IMR-90 (cell line): ENCODE measurements around the gene BTBD9. TPM values are rescaled to one million over a fixed set of nuclear protein-coding genes. Genes with fewer than 3 reads are reported as not detected.

Experiments used
- ATAC-seq: fragments of 200-7000 bp; cut with Tn5 transposase; 2 replicates; pipeline ENCODE4 v1.9.1; 2020; ENCODE audit warnings: low read depth, mild to moderate bottlenecking, moderate library complexity
- BruUV-seq: library from RNA; stranded (reverse); fragments of 400-500 nt; replicated peaks from 2 replicates; lab custom pipeline; 2021; lab: Mats Ljungman, UMichigan
- CTCF ChIA-PET: fragments of 300-600 bp; formaldehyde crosslinking; extraction: SDS; loops from one replicate; lab custom pipeline; 2021; ENCODE audit warnings: antibody characterized with exemption; lab: Yijun Ruan, JAX
- POLR2A ChIA-PET: fragments of 300-600 bp; sonication (Branson Sonifier 250); formaldehyde crosslinking; loops from one replicate; lab custom pipeline; 2022; ENCODE audit warnings: antibody characterized with exemption; ENCODE audit not compliant: unreplicated experiment; lab: Charles Lee
- DNase-seq: peaks from one replicate; pipeline ENCODE4 v3.0.0; 2013
- H2AFZ ChIP-seq: replicated peaks from 2 replicates; pipeline ENCODE3; 2013; ENCODE audit warnings: low read length, mild to moderate bottlenecking; ENCODE audit not compliant: poor library complexity
- H2AK5ac ChIP-seq: 2 replicates; pipeline ENCODE4 v1.6.1; 2013; ENCODE audit warnings: low read depth, low read length, inconsistent platforms
- H2AK9ac ChIP-seq: replicated peaks from 2 replicates; pipeline ENCODE3; 2013; ENCODE audit warnings: mild to moderate bottlenecking, low read depth, low read length, moderate library complexity; ENCODE audit not compliant: poor library complexity
- H2BK120ac ChIP-seq: 2 replicates; pipeline ENCODE4 v1.6.1; 2013; ENCODE audit warnings: low read depth, low read length, inconsistent platforms
- H2BK15ac ChIP-seq: 3 replicates; pipeline ENCODE4 v1.6.1; 2013; ENCODE audit warnings: low read depth, low read length, inconsistent platforms
- H2BK20ac ChIP-seq: 2 replicates; pipeline ENCODE4 v1.6.1; 2013; ENCODE audit warnings: low read depth, mild to moderate bottlenecking, inconsistent platforms, low read length, moderate library complexity
- H2BK5ac ChIP-seq: 2 replicates; pipeline ENCODE4 v1.6.1; 2013; ENCODE audit warnings: mild to moderate bottlenecking, low read depth, low read length, inconsistent platforms; ENCODE audit not compliant: poor library complexity, severe bottlenecking
- H3K14ac ChIP-seq: replicated peaks from 2 replicates; pipeline ENCODE4 v1.6.1; 2013; ENCODE audit warnings: low read depth, low read length, inconsistent platforms
- H3K18ac ChIP-seq: 2 replicates; pipeline ENCODE4 v1.6.1; 2013; ENCODE audit warnings: low read depth, low read length, control low read depth
- H3K23ac ChIP-seq: 2 replicates; pipeline ENCODE4 v1.6.1; 2013; ENCODE audit warnings: low read depth, low read length, inconsistent platforms
- H3K27ac ChIP-seq: 2 replicates; pipeline ENCODE4 v1.5.1; 2013; ENCODE audit warnings: mild to moderate bottlenecking, control low read depth, low read length; ENCODE audit not compliant: insufficient read depth
- H3K27me3 ChIP-seq: 2 replicates; pipeline ENCODE4 v1.6.1; 2013; ENCODE audit warnings: low read length; ENCODE audit not compliant: control insufficient read depth, insufficient read depth
- H3K36me3 ChIP-seq: 2 replicates; pipeline ENCODE4 v1.6.1; 2013; ENCODE audit warnings: low read length, mixed read lengths; ENCODE audit not compliant: control insufficient read depth, insufficient read depth
- H3K4ac ChIP-seq: 2 replicates; pipeline ENCODE4 v1.6.1; 2013; ENCODE audit warnings: low read depth, low read length, inconsistent platforms
- H3K4me1 ChIP-seq: 2 replicates; pipeline ENCODE4 v1.6.1; 2013; ENCODE audit warnings: low read length, mixed read lengths; ENCODE audit not compliant: control insufficient read depth, insufficient read depth
- H3K4me2 ChIP-seq: 2 replicates; pipeline ENCODE4 v1.6.1; 2013; ENCODE audit warnings: low read depth, mild to moderate bottlenecking, control low read depth, low read length, moderate library complexity
- H3K4me3 ChIP-seq: 2 replicates; pipeline ENCODE4 v1.5.1; 2013; ENCODE audit warnings: low read depth, mild to moderate bottlenecking, control low read depth, low read length, moderate library complexity; ENCODE audit not compliant: insufficient read depth
- H3K56ac ChIP-seq: 2 replicates; pipeline ENCODE4 v1.6.1; 2013; ENCODE audit warnings: low read length, inconsistent platforms; ENCODE audit not compliant: insufficient read depth; ENCODE audit errors: extremely low read depth
- H3K79me1 ChIP-seq, 2 experiments: 2 replicates each; pipeline ENCODE4 v1.6.1; 2013; ENCODE audit warnings: low read length in 2 of 2, inconsistent platforms in 1 of 2, low read depth in 1 of 2
- H3K9ac ChIP-seq: 2 replicates; pipeline ENCODE4 v1.6.1; 2013; ENCODE audit warnings: low read depth, low read length, control low read depth
- H3K9me1 ChIP-seq: 2 replicates; pipeline ENCODE4 v1.6.1; 2013; ENCODE audit warnings: low read length, inconsistent platforms; ENCODE audit not compliant: insufficient read depth
- H3K9me3 ChIP-seq: 2 replicates; pipeline ENCODE4 v1.6.1; 2013; ENCODE audit warnings: low read length; ENCODE audit not compliant: control insufficient read depth, insufficient read depth
- H4K20me1 ChIP-seq: 2 replicates; pipeline ENCODE4 v1.6.1; 2013; ENCODE audit warnings: low read length, inconsistent platforms; ENCODE audit not compliant: insufficient read depth
- H4K5ac ChIP-seq: 2 replicates; pipeline ENCODE4 v1.6.1; 2013; ENCODE audit warnings: mild to moderate bottlenecking, low read depth, low read length, control low read depth
- H4K8ac ChIP-seq, 2 experiments: 2 replicates each; pipeline ENCODE4 v1.6.1; 2013; ENCODE audit warnings: low read depth in 2 of 2, low read length in 2 of 2, control low read depth in 1 of 2, inconsistent platforms in 1 of 2
- H4K91ac ChIP-seq: 2 replicates; pipeline ENCODE4 v1.6.1; 2013; ENCODE audit warnings: low read depth, low read length, inconsistent platforms; ENCODE audit not compliant: insufficient read depth
- BHLHE40 ChIP-seq: fragments of 150-350 bp; IDR thresholded peaks from 2 replicates; pipeline ENCODE4 v1.6.1; 2016; ENCODE audit warnings: mild to moderate bottlenecking, low read depth, low read length
- CEBPB ChIP-seq: IDR thresholded peaks from 2 replicates; pipeline ENCODE4 v1.6.1; 2012; ENCODE audit warnings: low read depth, low read length, improper control_type of control experiment
- CHD1 ChIP-seq: IDR thresholded peaks from 2 replicates; pipeline ENCODE4 v1.6.1; 2012; ENCODE audit warnings: low read depth, low read length, improper control_type of control experiment
- FOS ChIP-seq: fragments of 150-350 bp; IDR thresholded peaks from 2 replicates; pipeline ENCODE4 v1.6.1; 2016; ENCODE audit warnings: low read depth, low read length
- MAFK ChIP-seq: IDR thresholded peaks from 2 replicates; pipeline ENCODE4 v1.6.1; 2012; ENCODE audit warnings: low read depth, low read length, improper control_type of control experiment
- MXI1 ChIP-seq: IDR thresholded peaks from 2 replicates; pipeline ENCODE4 v1.6.1; 2012; ENCODE audit warnings: low read depth, mild to moderate bottlenecking, low read length, moderate library complexity, borderline replicate concordance
- NFE2L2 ChIP-seq: fragments of 150-350 bp; IDR thresholded peaks from 2 replicates; pipeline ENCODE4 v1.6.1; 2016; ENCODE audit warnings: low read depth, mild to moderate bottlenecking, low read length
- POLR2A ChIP-seq: IDR thresholded peaks from 2 replicates; pipeline ENCODE4 v1.6.1; 2012; ENCODE audit warnings: mild to moderate bottlenecking, low read depth, low read length
- RAD21 ChIP-seq: IDR thresholded peaks from 2 replicates; pipeline ENCODE4 v1.6.1; 2012; ENCODE audit warnings: low read length, improper control_type of control experiment
- RCOR1 ChIP-seq: IDR thresholded peaks from 2 replicates; pipeline ENCODE4 v1.6.1; 2012; ENCODE audit warnings: mild to moderate bottlenecking, low read length, improper control_type of control experiment; ENCODE audit not compliant: insufficient replicate concordance
- RFX5 ChIP-seq: IDR thresholded peaks from 2 replicates; pipeline ENCODE4 v1.8.0; 2012; ENCODE audit warnings: low read depth, mild to moderate bottlenecking, low read length, moderate library complexity
- SMC3 ChIP-seq: fragments of 150-350 bp; IDR thresholded peaks from 2 replicates; pipeline ENCODE4 v1.6.1; 2016; ENCODE audit warnings: low read depth, mild to moderate bottlenecking, antibody characterized with exemption, low read length, moderate library complexity
- WGBS, 2 experiments: methylation state at CpG; one replicate each; pipeline versions ENCODE4 v1.1.5 to v1.1.7; 2013; ENCODE audit warnings: missing lambda C conversion rate in 2 of 2; ENCODE audit not compliant: insufficient read length in 1 of 2; ENCODE audit errors: extremely low coverage in 2 of 2; 5-methylcytosine and 5-hydroxymethylcytosine counted together
- dilution Hi-C: fragments of 300-500 bp; cut with HindIII; formaldehyde crosslinking; loops from one replicate; pipeline ENCODE4 v1.14.3; 2018; ENCODE audit warnings: low sequenced_read_pairs; ENCODE audit not compliant: unreplicated experiment
- in situ Hi-C: fragments of 300-500 bp; cut with MboI; formaldehyde crosslinking; loops from 3 replicates; pipeline ENCODE4 v1.14.3; 2019; ENCODE audit warnings: low sequenced_read_pairs, inconsistent platforms, mixed read lengths
- intact Hi-C: fragments of 100-400 bp; cut with micrococcal nuclease; formaldehyde crosslinking; loops from 2 replicates; pipeline ENCODE4 v1.10.0; 2022
- polyA plus RNA-seq, 3 experiments: library from polyadenylated mRNA; depleted of rRNA; stranded (reverse); fragments of >200 nt; gene quantifications; 2 replicates each; pipeline ENCODE4 v1.2.3, GENCODE V29; 2012; ENCODE audit warnings: low replicate concordance in 1 of 3
- total RNA-seq: library from RNA; depleted of rRNA; stranded (reverse); fragments of >200 nt; gene quantifications from 2 replicates; pipeline ENCODE4 v1.2.3, GENCODE V29; 2012
- TF ChIP-seq, protein P1 (sequence below): fragments of 150-350 bp; IDR thresholded peaks from 2 replicates; pipeline ENCODE4 v1.6.1; 2016; ENCODE audit warnings: low read depth, mild to moderate bottlenecking, low read length, moderate library complexity, borderline replicate concordance
- TF ChIP-seq, protein P2 (sequence below): fragments of 150-350 bp; IDR thresholded peaks from 2 replicates; pipeline ENCODE4 v1.6.1; 2017; ENCODE audit warnings: mild to moderate bottlenecking, antibody characterized with exemption, low read length, low read depth
- TF ChIP-seq, protein P3 (sequence below): conservative IDR thresholded peaks from 2 replicates; pipeline ENCODE4 v1.5.1; 2012; ENCODE audit warnings: mild to moderate bottlenecking, low read depth, low read length, improper control_type of control experiment

Gene BTBD9
- total and polyA plus RNA-seq, 2 of the 4 experiments (the other 2 are of a cell fraction), result 4.1 to 22.0 TPM

- in situ Hi-C loops (no loop called here), dilution Hi-C loops (no loop called here), intact Hi-C loops (no loop called here)
- peaks cover 0 to 4% of the 10 kb centered on the region in 2 experiments; a peak in 1 of 4 replicates for H3K79me1 ChIP-seq
- H3K27ac ChIP-seq, result no peak overlapping the region
- no peak overlapping the region for H2BK15ac ChIP-seq
- H3K18ac ChIP-seq, result no peak overlapping the region
- ChIA-PET POLR2A (no interaction called here), CTCF (no interaction called here)
- no peak overlapping the region for H2AK9ac ChIP-seq
- no peak overlapping the region for H3K23ac ChIP-seq
- BruUV-seq, result no TSS peak
- H3K9me3 ChIP-seq, result no peaks in the 10 kb centered on the region
- H3K36me3 ChIP-seq, result no peaks in the 10 kb centered on the region
- no peak overlapping the region for H3K4me3 ChIP-seq
- no peak overlapping the region for H4K8ac ChIP-seq
- H3K27me3 ChIP-seq, result no peaks in the 10 kb centered on the region
- H3K9ac ChIP-seq, result no peak overlapping the region
- 80 to 100% methylated on average over 1 to 2 of the region's 5 CpGs for WGBS, 2 experiments
- H3K14ac ChIP-seq, result no peak overlapping the region
- H4K5ac ChIP-seq, result no peak overlapping the region
- no peak overlapping the region for H2BK20ac ChIP-seq
- no peak overlapping the region for H3K4ac ChIP-seq
- H3K4me2 ChIP-seq, result no peak overlapping the region
- no peak overlapping the region for H2AFZ ChIP-seq
- no peaks in the 10 kb centered on the region for H3K4me1 ChIP-seq
- H4K20me1 ChIP-seq, result no peaks in the 10 kb centered on the region
- H2AK5ac ChIP-seq, result no peak overlapping the region
- ATAC-seq, result peak; percentile 48; the same call in 1 of the 2 replicates
- H4K91ac ChIP-seq, result no peak overlapping the region
- H3K9me1 ChIP-seq, result peaks cover 2% of the 10 kb centered on the region; the same call in 1 of the 2 replicates
- H3K56ac ChIP-seq, result no peak overlapping the region
- H2BK5ac ChIP-seq, result no peak overlapping the region
- peak; percentile 12 for DNase-seq
- no peak overlapping the region for H2BK120ac ChIP-seq
- TF ChIP-seq POLR2A (no peak), FOS (no peak), RAD21 (no peak), BHLHE40 (no peak), NFE2L2 (no peak), MAFK (no peak), CEBPB (no peak), MXI1 (no peak), SMC3 (no peak), RCOR1 (no peak), RFX5 (no peak), CHD1 (no peak)
- TF ChIP-seq, protein P1, sequence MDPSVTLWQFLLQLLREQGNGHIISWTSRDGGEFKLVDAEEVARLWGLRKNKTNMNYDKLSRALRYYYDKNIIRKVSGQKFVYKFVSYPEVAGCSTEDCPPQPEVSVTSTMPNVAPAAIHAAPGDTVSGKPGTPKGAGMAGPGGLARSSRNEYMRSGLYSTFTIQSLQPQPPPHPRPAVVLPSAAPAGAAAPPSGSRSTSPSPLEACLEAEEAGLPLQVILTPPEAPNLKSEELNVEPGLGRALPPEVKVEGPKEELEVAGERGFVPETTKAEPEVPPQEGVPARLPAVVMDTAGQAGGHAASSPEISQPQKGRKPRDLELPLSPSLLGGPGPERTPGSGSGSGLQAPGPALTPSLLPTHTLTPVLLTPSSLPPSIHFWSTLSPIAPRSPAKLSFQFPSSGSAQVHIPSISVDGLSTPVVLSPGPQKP, result no peak
- TF ChIP-seq, protein P2, sequence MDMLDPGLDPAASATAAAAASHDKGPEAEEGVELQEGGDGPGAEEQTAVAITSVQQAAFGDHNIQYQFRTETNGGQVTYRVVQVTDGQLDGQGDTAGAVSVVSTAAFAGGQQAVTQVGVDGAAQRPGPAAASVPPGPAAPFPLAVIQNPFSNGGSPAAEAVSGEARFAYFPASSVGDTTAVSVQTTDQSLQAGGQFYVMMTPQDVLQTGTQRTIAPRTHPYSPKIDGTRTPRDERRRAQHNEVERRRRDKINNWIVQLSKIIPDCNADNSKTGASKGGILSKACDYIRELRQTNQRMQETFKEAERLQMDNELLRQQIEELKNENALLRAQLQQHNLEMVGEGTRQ, result no peak
- TF ChIP-seq, protein P3, sequence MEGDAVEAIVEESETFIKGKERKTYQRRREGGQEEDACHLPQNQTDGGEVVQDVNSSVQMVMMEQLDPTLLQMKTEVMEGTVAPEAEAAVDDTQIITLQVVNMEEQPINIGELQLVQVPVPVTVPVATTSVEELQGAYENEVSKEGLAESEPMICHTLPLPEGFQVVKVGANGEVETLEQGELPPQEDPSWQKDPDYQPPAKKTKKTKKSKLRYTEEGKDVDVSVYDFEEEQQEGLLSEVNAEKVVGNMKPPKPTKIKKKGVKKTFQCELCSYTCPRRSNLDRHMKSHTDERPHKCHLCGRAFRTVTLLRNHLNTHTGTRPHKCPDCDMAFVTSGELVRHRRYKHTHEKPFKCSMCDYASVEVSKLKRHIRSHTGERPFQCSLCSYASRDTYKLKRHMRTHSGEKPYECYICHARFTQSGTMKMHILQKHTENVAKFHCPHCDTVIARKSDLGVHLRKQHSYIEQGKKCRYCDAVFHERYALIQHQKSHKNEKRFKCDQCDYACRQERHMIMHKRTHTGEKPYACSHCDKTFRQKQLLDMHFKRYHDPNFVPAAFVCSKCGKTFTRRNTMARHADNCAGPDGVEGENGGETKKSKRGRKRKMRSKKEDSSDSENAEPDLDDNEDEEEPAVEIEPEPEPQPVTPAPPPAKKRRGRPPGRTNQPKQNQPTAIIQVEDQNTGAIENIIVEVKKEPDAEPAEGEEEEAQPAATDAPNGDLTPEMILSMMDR, result no peak
Observed at GRCh38 chr6:38415231-38416005, 224.3 kb downstream of the BTBD9 start.
